LoVo (cell line): ENCODE measurements around the gene PGAM1.
"Not testable (repeated sequence)": the region's sequence is repeated elsewhere in the genome, so short reads cannot be mapped to it uniquely, and the experiment has no call there.

Source experiments
- DNase-seq: peaks from one replicate; pipeline ENCODE4 v3.0.0-alpha.2; 2016; ENCODE audit warnings: low spot score

PGAM1 gene

DNA sequence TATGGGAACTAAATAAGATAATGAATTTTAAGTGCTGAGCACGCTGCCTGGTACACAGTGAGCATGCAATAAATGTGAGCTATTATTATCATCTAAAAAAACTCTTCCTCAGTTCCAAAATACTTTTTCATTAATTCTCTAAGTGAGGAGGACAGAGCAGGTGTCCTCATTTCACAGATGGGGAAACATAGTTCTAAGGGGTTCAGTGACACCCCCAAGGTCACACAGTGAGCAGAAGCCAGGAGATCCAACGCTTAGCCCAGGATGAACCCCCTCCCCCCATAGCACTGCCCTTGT is 18.1 kb upstream of the PGAM1 start:
- no peak for DNase-seq

DNA sequence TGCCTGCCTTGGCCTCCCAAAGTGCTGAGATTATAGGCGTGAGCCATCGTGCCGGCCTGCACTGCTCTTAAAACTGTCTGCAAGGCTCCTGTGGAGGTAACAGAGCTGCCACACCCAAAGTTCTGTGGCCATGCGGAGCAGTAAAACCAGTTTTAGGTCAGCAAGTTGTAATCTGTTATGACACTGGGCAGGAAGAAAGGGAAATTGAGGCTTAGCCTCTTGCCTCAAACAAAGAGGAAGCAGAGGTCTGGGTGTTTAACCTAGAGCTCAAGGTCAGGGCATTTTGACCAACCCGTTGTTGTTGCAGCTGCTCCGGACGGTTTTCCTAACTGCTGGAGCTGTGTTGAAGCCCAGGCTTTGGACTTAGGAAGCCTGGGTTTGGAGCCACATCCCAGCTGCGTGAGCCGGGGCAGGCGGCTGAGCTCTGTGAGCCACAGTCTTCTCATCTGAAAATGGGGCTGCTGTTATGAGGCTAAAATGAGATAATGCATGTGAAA is 17.4 kb upstream of the PGAM1 start:
- DNase-seq = peak; percentile 49

DNA sequence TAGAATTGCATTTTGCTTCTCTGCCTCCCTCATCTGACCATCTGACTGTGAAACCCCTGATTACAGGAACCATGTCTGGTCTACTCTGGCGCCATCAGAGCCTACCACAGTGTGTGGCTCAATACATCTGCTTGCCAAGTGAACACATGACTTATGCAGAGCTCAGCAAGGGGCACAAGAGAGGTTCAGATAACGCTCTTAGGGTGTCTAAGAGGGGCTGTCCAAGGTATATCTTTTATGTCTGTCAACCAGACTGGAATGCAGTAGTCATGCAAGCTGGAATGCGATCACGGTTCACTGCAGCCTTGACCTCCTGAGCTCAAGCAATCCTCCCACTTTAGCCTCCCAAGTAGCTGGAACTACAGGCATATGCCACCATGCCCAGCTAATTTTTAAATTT is 14.6 kb upstream of the PGAM1 start:
- no peak for DNase-seq

DNA sequence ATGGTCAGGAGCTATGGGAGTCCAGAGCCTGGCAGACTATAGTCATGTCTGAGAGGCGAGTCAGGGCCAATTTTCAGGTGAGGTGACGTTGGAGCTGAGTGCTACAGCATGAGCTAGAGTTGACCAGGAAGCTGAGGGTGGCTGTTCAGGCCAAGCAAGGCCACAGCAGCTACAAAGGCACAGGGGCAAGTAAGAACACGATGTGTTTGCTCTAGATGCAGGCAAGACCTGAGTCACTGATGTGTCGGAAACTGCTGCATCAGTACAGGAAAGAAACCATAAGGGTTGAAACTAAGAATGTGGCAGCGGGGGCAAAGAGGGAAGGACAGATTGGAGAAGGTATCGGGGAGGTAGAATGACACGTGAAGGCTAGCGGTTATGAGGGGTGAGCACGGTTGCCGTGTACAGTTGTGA is 13.1 kb upstream of the PGAM1 start:
- peak; percentile 26 for DNase-seq

DNA sequence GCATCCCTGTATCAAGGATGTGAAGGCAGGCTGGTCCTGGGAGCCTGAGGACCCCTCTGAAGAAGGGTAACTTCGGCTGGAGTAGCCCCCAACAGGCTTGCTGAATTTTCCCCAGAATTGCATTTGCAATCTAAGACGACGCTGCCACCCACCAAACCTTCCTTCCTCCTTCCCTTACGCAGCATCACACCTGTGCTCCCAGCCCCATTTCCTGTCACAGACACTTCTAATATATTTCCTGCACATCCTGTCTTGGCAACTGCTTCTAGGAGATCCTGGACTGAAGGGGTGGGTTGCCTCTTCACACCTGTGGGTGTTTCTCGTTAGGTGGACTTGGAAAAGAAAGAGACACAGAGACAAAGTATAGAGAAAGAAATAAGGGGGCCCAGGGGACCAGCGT is 9.4 kb upstream of the PGAM1 start:
- no peak for DNase-seq

DNA sequence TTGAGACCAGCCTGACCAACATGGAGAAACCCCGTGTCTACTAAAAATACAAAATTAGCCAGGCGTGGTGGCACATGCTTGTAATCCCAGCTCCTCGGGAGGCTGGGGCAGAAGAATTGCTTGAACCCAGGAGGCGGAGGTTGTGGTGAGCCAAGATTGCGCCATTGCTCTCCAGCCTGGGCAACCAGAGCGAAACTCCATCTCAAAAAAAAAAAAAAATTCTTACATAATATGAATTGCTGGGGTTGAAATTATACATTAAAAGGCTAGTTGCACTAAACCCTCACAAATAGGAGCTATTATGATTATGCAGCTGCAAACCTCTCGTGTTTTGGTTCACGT is 2.3 kb upstream of the PGAM1 start:
- not testable (repeated sequence) for DNase-seq

DNA sequence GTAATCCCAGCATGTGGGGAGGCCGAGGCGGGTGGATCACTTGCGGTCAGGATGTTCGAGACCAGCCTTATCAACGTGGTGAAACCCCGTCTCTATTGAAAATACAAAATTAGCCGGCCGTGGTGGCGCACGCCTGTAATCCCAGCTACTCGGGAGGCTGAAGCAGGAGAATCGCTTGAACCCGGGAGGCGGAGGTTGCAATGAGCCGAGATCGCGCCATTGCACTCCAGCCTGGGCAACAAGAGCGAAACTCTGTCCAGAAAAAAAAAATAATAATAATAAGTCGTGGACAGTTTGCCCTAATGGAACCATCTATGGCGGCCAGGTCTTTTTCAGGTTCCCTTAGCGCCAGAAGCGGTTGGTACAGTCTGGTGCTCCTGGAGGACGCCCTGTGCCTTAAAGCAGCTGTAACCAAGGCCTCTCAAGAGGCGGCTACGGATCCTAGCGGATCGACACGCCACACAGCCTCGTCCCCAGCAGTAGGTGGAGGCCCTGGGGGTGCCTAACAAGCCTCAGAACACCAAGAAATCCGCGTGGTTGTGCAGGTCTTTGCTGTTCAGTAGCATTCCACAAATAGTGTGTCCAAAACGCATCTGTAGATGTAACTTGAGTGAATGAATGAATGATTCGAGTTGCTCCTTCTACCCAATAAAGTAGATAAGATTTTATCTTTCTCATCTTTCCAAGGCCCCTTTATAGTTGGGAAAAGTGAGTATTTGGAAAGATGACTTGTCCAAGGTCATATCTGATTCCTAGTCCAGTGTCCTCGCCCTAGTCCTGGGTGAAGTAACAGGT is 982 bp downstream of the PGAM1 start:
- DNase-seq = no peak

DNA sequence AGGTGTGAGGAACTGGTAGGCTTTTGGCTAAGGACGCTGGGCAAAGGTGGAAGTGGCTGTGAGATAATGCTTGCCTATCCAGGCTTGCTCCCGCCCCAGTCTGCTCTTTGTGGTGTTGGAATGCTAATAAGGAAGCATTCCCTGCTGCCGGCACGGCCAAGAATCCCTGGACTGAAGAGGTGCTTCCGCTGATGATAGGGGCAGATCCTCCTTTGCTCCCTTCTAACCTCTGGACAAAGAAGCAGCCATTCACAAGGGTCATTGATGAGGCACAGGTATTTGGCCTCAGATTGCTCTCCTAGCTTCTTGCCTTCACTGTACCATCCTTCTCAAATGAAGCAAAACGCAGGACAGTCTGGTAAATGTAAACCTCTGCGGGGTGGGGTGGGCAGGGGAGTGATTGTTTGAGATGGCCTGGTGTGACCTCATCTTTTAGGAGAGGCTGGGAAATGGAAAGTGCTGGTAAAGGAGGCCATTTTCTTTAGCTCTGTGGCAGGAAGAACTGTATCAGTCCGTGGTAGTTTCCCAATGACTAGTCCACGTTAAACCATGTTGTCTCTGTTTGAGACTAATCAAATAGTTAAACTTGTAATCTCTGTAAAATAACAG is 1.7 kb downstream of the PGAM1 start:
- peak; percentile 58 for DNase-seq

DNA sequence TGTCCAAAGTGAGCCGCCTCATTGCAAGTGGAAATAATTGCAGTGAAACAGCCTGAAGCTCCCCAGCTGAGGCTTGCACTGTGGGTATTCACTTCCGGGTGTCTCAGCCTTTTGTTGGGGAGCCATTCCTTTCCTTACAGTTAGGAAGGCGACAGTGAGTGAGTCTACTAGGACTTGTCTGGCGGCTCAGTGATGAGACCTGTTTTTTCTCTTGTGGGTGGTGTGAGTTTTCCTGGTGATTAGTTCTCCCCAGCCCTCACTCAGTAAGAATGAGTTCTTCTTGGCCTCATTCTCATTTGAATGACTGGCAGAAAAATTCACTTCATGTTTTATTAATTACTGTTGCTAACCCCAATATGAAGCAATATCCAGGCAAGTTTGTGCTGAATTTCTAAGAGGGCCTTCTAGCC is 2.6 kb downstream of the PGAM1 start:
- DNase-seq = no peak

DNA sequence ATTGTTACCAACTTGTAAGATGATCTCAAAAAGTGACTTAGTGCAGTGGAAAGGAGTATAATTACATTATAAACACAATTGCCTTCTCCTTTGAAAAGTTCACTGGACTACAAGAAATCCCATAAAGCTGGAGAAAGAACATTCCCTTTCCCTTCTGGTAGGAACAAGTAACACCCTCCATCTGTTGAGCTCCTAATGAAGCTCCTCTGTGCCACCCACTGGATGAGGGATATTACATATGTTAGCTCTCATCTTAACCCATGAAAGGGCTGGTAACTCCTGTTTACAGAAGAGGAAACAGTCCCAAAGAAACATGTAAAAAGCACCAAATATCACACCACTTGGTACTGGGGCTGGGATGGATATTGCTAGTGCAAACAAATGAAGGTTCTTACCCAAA is 8.1 kb downstream of the PGAM1 start:
- DNase-seq = no peak

DNA sequence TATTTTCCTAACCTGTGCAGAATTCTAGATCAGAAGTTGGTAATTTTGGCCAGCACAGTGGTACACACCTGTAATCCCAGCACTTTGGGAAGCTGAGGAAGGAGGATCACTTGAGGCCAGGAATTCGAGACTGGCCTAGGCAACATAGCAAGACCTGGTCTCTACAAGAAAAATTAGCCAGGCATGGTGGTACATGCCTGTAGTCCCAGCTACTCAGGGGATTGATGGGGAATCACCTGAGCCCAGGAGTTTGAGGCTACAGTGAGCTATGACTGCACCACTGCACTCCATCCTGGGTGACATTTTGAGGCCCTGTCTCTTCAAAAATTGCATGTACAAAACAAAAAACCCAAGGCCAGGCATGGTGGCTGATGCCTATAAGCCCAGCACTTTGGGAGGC is 8.6 kb downstream of the PGAM1 start:
- no peak for DNase-seq

DNA sequence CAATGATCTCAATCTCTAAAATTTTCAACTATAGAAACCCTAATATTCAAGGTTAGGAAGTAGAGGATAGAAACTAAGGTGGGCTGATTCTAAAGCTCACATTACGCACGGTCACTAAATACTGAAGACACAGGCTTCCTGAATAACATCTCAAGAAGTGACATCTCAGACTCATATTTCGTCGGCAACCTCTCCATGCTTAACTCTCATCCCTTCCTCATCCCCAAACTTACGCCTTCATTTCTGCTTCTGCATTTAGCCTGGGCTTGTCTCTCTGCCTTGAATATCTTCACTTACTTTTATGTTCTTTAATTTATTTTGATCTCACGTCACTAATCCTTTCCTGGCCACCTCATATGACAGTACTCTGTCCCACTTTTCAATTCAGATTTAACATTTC is 9.2 kb downstream of the PGAM1 start:
- no peak for DNase-seq

DNA sequence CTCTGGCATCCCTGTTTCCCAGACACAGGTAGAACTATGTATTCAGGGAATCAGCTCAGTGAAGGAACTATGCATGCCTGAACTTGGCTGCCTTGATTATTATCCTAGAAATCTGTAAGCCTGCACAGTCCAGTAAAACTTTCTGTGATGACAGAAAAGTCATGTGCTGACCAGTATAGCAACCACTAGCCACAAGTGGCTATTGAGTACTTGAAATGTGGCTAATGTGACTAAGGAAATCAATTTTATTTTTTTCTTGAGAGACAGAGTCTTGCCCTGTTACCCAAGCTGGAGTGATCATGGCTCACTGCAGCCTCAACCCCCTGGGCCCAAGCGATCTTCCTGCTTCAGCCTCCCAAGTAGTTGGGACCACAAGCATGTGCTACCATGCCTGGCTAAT is 16.3 kb downstream of the PGAM1 start:
- DNase-seq = no peak

DNA sequence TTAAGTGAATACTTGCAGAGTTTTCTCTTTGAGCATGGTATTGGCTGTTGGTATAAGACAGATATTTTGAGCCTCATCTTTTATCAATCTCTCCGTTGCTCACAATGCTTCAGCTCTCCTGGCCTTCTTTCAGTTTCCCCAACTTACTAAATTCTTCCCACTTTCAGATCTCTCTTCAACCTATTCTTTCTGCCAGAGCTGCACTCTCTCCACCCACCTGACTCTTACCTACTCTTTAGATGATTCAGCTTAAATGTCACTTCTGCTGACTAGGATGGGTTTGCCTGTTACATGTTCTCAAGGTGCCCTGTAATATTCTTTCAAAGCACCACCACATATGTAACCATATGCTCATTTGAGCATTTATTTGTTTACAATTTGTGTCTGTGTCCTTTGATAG is 18.2 kb downstream of the PGAM1 start:
- DNase-seq = no peak

DNA sequence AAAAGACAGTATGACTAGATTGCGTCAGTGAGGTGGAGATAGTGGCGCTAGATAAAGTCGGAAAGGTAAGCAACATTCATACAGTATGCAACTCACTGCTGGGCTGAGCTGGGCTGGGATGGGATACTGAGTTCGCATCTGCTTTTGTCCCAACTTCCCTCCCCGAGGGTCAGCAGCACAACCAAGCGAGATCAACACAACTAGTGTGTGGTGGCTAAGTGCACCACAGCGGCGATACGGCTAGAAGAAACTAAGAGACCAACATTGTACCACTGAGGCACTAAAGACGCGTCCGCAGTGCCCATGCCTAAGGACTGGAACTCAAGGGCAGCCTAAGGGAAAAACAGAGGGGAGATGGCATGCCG is 19.3 kb downstream of the PGAM1 start:
- DNase-seq = no peak

DNA sequence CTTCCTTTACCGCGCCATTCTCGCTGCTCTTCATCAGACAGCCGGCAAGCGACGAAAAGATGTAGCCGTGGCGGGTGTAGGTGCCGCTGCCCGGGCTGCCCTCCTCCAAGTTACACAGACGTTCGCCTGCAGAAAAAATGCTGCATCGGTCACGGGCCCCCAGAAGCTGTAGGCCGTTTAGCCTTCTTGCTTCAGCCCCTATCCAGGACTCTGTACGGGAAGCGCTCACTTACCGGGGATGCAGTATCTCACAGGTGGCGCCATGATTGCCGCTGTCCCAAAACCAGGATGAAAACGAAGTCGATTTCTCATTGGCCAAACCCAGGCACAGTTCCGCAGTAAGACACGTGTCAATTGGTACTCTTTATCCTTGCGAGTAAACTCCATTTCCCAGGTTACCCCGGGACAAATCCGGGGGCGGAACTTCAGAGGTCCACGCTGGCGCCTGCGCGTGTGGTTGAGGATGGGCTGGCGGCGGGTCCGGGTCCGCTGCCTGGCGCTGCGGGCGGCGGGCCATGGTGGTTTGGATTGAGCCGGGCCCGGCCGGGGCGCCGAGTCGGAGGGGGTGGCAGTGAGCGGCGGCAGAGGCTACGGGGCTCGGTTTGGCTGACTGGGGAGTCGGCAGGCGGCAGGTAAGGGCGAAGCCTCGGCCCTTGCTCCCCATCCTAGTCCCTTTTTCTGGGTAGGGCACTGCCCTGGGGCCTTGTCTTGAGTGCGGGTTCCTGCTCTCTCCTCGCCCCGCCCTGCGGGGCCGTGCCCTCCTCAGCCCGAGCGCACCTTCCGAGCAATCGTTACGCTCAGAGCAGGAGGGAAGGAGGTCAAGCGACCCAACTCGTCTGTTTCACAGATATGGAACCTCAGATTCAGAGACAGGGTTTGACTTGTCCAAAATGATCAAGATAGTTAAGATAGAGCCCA is 20.0 kb downstream of the PGAM1 start, which contains the start of the genes EXOSC1 and ZDHHC16:
EXOSC1 (minus strand) TSS at position 285 of the 918 bp plus-strand sequence; CDS start at position 264, 21 bp downstream.
ZDHHC16 (plus strand) TSS at position 454 of the 918 bp plus-strand sequence. CDS start 5,501 bp downstream, outside the sequence.
- DNase-seq = peak; percentile 94

DNA sequence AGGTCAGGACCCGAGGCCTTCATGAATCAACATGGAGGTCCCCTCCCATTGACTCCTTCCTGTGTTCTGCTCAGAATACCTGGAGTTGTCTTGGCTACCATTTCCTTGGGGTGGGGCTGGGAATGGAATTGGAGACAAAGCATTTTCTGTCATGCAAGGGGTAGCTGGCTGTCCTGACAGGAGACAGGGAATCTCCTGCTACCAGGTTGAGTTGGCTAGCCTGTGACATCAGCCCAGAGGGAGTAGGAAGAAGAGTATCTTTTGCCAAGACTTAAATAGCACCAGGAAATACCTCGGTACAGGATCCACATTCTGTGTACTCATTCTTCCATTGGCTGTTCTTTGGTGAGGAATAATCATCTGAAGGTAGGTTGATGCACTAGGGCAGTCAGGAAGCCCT is 24.8 kb downstream of the PGAM1 start:
- no peak for DNase-seq

DNA sequence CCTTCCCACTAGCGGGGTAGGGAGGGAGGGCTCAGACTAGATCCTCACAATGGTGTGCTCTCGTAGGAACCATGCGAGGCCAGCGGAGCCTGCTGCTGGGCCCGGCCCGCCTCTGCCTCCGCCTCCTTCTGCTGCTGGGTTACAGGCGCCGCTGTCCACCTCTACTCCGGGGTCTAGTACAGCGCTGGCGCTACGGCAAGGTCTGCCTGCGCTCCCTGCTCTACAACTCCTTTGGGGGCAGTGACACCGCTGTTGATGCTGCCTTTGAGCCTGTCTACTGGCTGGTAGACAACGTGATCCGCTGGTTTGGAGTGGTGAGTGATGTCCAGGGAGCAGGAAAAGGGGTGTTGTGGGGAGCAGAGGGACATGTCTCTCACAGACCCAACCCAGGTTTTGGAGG is 25.6 kb downstream of the PGAM1 start:
- no peak for DNase-seq

DNA sequence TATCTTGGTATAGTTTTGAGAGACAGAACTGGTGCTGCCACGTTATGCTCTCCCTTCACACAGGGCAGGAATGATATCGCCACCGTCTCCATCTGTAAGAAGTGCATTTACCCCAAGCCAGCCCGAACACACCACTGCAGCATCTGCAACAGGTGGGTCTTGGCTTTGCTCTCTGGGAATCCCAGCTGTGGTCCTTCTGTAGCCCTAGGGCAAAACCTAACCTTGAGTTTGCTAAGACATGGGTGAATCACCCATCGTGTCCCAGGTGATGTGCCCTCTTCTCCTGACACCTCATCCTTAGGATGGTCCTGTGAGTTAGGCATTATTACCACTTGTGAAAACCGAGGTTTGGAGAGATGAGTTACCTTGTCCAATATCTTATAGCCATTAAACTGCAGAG is 26.4 kb downstream of the PGAM1 start:
- DNase-seq = no peak

DNA sequence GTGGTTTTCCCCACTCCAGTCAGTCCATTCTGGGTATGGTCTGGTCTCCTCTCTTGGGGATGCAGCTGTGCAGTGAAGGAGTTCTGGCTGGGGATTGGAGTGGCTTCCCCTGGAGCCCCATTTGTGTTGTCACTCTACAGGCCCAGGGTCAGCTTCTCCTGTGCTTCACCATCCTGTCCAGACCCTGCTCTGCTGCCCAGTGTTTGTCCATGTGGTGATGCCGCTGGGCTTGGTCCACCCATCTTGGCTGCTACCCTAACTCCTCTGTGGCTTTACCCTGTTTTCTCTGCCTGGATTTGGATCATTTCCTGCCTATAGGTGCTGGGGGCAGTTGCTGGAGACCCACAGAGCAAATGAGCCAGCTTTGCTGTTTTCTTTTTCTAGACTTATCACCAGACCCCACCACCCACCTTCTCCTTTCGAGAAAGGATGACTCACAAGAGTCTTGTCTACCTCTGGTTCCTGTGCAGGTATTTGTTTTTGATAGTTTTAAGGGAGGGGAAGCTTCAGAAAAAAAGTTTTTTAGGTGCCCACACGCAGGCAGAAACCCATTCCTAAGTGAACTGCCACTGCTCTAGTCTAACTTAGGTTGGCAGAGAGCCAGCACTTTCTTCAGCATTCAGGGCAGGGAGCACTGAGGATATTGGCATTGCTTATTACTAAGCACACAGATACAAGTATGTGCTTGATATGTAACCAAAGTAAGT is 28.5 kb downstream of the PGAM1 start:
- no peak for DNase-seq

DNA sequence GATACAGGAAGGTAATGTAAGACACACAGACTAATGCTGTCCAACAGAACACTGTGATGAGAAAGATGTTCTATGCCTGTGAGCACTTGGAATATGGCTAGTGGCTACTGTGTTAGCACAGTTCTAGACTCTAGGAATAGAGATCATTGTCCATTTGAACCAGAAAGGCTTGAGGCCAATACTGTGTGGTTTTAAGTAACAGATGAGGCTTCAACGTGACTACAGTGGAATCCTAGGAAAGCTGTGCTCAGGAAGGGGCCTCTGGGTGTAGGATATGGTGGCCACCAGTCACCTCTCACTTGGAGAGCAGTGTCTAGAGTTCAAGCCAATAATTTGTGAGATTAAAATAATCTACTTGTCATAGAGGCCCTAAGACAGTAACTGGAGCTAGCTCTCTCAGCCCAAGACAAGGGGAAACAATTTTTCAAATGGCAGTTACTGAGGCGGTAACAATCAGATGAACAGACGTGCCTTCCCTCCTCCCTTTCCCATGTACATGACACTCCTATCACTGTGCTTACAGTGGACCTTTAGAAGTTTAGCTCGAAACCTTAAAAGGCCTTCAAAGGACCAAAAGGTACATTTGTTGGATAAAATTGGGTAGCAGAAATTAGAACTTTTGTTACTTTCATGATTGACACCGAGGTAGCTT is 30.2 kb downstream of the PGAM1 start:
- DNase-seq = no peak

DNA sequence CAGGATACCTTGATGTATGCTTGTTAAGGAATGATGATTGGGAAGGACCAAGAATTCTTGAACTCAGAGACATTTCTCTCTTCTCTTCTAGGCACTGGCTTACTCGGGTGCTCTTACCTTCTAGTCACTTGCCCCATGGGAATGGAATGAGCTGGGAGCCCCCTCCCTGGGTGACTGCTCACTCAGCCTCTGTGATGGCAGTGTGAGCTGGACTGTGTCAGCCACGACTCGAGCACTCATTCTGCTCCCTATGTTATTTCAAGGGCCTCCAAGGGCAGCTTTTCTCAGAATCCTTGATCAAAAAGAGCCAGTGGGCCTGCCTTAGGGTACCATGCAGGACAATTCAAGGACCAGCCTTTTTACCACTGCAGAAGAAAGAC is 30.7 kb downstream of the PGAM1 start:
- DNase-seq = no peak
